ENCODE data around the gene REELD1. TPM values are rescaled to one million over a fixed set of nuclear protein-coding genes. Genes with fewer than 3 reads are reported as not detected.

Gene REELD1
- total and polyA plus RNA-seq, 2 of the 4 experiments (the other 2 are of a cell fraction): not detected

DNA sequence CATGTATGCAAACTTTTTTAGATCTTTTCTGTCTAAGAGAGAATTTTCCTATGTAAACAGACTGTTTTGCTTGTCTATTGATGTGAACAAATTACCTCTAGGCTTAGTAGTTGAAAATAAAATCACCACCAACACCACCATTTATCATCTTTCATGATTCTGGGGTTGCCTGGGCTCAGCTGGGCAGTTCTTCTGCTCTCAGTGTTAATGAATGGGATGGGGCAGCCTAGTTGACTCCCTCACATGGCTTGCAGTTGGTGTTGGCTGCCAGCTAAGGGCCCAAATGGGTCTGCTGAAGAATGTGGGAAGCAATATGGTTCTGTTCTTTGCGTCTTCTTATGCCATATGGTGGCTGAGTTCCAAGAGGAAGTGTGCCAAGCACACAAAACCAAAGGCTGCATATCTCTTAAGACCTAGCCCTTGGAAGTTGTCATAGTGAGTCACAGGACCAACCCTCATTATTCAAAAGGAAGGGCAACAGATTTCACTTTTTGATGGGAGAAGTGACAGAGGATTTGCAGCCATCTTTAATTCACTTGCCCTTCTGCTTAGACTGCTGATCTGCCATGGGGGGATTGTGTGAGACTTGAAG lies 17.9 kb downstream of the REELD1 start:
- no peaks in the 10 kb centered on the region for H3K79me1 ChIP-seq (ENCODE audit: low read depth in 1 of 2, low read length in 2 of 2)
- no peak overlapping the region for H2BK5ac ChIP-seq (ENCODE audit: low read depth, low read length, poor library complexity, severe bottlenecking)
- CTCF ChIA-PET: no interaction called here
- BruUV-seq (replicated peaks): no TSS peak
- no peak overlapping the region for H3K9ac ChIP-seq (ENCODE audit: low read depth, low read length)
- H2AK5ac ChIP-seq (ENCODE audit: low read depth, low read length): no peak overlapping the region
- no peak overlapping the region for H4K8ac ChIP-seq (ENCODE audit: low read depth in 2 of 2, low read length in 2 of 2)
- no peak overlapping the region for H3K27ac ChIP-seq (ENCODE audit: insufficient read depth, low read length)
- no peak overlapping the region for H3K4me2 ChIP-seq (ENCODE audit: low read depth, low read length)
- ATAC-seq (ENCODE audit: low read depth) (no peak), DNase-seq (no peak)
- H3K9me3 ChIP-seq (ENCODE audit: control insufficient read depth, insufficient read depth, low read length): peaks cover 3% of the 10 kb centered on the region; the same call in 1 of the 2 replicates
- peaks cover 4% of the 10 kb centered on the region for H3K27me3 ChIP-seq (ENCODE audit: control insufficient read depth, insufficient read depth, low read length)
- in situ Hi-C loops (cut with MboI; ENCODE audit: low sequenced_read_pairs) (no loop called here), intact Hi-C loops (cut with micrococcal nuclease) (no loop called here), dilution Hi-C loops (cut with HindIII; ENCODE audit: low sequenced_read_pairs, unreplicated experiment) (no loop called here)
- WGBS, 2 experiments (ENCODE audit: extremely low coverage in 2 of 2, insufficient read length in 1 of 2): no CpG with 5 or more reads among the region's 1 CpG
- POLR2A ChIA-PET (ENCODE audit: unreplicated experiment): no interaction called here
- no peak overlapping the region for H3K18ac ChIP-seq (ENCODE audit: low read depth, low read length)
- H3K4me3 ChIP-seq (ENCODE audit: insufficient read depth, low read depth, low read length): no peak overlapping the region
- H2BK15ac ChIP-seq (ENCODE audit: low read depth, low read length): no peak overlapping the region
- TF ChIP-seq CHD1 (IDR thresholded peaks at IDR 0.05; ENCODE audit: low read depth, low read length): no peak
- no peak for TF ChIP-seq CEBPB (IDR thresholded peaks at IDR 0.05; ENCODE audit: low read depth, low read length)
- TF ChIP-seq, protein P1, sequence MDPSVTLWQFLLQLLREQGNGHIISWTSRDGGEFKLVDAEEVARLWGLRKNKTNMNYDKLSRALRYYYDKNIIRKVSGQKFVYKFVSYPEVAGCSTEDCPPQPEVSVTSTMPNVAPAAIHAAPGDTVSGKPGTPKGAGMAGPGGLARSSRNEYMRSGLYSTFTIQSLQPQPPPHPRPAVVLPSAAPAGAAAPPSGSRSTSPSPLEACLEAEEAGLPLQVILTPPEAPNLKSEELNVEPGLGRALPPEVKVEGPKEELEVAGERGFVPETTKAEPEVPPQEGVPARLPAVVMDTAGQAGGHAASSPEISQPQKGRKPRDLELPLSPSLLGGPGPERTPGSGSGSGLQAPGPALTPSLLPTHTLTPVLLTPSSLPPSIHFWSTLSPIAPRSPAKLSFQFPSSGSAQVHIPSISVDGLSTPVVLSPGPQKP (IDR thresholded peaks at IDR 0.05; ENCODE audit: borderline replicate concordance, low read depth, low read length): no peak
- TF ChIP-seq RFX5 (IDR thresholded peaks at IDR 0.05; ENCODE audit: low read depth, low read length): no peak
- TF ChIP-seq BHLHE40 (IDR thresholded peaks at IDR 0.05; ENCODE audit: low read depth, low read length): no peak
- no peak for TF ChIP-seq MXI1 (IDR thresholded peaks at IDR 0.05; ENCODE audit: borderline replicate concordance, low read depth, low read length)
- no peak for TF ChIP-seq SMC3 (IDR thresholded peaks at IDR 0.05; ENCODE audit: low read depth, low read length)
- no peak for TF ChIP-seq MAZ (IDR thresholded peaks at IDR 0.05; ENCODE audit: borderline replicate concordance, low read depth, low read length)
- H2AK9ac ChIP-seq (replicated peaks; ENCODE audit: low read depth, low read length, poor library complexity): no peak overlapping the region
- H4K91ac ChIP-seq (ENCODE audit: insufficient read depth, low read depth, low read length): no peak overlapping the region
- H4K20me1 ChIP-seq (ENCODE audit: insufficient read depth, low read length): no peaks in the 10 kb centered on the region
- H3K9me1 ChIP-seq (ENCODE audit: insufficient read depth, low read length): no peaks in the 10 kb centered on the region
- no peak overlapping the region for H2BK120ac ChIP-seq (ENCODE audit: low read depth, low read length)
- H3K4ac ChIP-seq (ENCODE audit: low read depth, low read length): no peak overlapping the region
- H4K5ac ChIP-seq (ENCODE audit: low read depth, low read length): no peak overlapping the region
- H3K36me3 ChIP-seq (ENCODE audit: control insufficient read depth, insufficient read depth, low read length): no peaks in the 10 kb centered on the region
- H3K23ac ChIP-seq (ENCODE audit: low read depth, low read length): no peak overlapping the region
- H3K56ac ChIP-seq (ENCODE audit: extremely low read depth, insufficient read depth, low read length): no peak overlapping the region
- H3K4me1 ChIP-seq (ENCODE audit: control insufficient read depth, insufficient read depth, low read length): no peaks in the 10 kb centered on the region
- H3K14ac ChIP-seq (replicated peaks; ENCODE audit: low read depth, low read length): no peak overlapping the region
- no peak overlapping the region for H2BK20ac ChIP-seq (ENCODE audit: low read depth, low read length)
- no peak overlapping the region for H2AFZ ChIP-seq (replicated peaks; ENCODE audit: low read length, poor library complexity)

Measured in IMR-90 (cell line).